Measurements from ENCODE around the gene PLTP. TPM values are rescaled to one million over a fixed set of nuclear protein-coding genes. Genes with fewer than 3 reads are reported as not detected.
A peak's percentile ranks its signal among the peaks of the same experiment; 100 is the strongest.

Gene PLTP
- total and polyA plus RNA-seq, 2 of the 13 experiments (the other 11 are each of a cell fraction or from before 2014, with no cell fraction given): 16.9 to 28.6 TPM

DNA sequence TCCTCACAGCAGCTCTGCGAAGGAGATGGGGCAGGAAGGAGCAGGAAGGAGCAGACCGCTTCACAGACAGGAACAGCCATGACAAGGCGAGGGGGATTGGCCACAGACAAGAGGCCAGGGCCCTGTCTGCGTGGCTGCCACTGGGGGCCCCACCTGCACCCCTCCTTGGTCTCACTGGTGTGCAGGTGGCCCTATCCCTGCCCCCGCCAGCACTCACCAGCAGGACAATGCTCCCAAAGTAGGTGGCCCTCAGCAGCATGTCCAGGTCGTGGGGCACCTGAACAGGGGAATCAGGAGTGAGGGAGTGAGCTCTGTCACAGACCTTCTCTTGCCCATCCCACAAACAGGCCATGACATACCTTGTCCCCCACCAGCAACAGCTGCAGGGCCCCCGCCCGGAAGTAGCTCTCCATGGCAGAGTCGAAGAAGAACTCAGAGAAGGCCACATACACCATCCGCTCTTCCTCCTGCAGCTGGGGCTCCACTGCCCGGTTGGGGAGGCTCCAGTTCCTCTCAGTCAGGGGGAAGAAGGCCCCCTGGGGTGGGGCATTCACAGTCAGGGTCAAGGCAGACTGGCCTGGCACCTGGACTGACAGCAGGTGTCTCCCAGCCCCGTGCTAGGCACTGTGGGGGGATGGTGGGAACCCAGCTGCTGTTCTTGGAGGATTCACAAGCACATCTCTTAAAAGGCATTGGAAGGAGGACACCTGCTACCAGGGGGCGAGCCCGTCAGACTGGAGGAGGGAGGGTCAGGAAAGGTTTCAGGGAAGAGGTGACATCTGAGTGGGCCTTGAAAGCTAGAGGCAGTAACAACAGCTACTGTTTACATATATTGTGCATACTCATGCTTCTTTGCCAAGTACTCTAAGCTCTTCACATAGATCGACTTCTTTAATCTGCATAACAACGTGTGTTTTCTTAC lies 7.1 kb downstream of the PLTP start (continued):
- 0 out of 2 replicates have a peak, but pooled peaks have one; percentile 27 for TF ChIP-seq ZNF780A (CRISPR knock-in tag; IDR thresholded peaks at IDR 0.05)
- peak; percentile 37; the same call in 1 of the 2 replicates for TF ChIP-seq ZFX (CRISPR knock-in tag; IDR thresholded peaks at IDR 0.05; ENCODE audit: low read depth)
- TF ChIP-seq GZF1 (CRISPR knock-in tag; IDR thresholded peaks at IDR 0.05): no peak
- TF ChIP-seq, protein P1, sequence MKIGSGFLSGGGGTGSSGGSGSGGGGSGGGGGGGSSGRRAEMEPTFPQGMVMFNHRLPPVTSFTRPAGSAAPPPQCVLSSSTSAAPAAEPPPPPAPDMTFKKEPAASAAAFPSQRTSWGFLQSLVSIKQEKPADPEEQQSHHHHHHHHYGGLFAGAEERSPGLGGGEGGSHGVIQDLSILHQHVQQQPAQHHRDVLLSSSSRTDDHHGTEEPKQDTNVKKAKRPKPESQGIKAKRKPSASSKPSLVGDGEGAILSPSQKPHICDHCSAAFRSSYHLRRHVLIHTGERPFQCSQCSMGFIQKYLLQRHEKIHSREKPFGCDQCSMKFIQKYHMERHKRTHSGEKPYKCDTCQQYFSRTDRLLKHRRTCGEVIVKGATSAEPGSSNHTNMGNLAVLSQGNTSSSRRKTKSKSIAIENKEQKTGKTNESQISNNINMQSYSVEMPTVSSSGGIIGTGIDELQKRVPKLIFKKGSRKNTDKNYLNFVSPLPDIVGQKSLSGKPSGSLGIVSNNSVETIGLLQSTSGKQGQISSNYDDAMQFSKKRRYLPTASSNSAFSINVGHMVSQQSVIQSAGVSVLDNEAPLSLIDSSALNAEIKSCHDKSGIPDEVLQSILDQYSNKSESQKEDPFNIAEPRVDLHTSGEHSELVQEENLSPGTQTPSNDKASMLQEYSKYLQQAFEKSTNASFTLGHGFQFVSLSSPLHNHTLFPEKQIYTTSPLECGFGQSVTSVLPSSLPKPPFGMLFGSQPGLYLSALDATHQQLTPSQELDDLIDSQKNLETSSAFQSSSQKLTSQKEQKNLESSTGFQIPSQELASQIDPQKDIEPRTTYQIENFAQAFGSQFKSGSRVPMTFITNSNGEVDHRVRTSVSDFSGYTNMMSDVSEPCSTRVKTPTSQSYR (CRISPR knock-in tag; IDR thresholded peaks at IDR 0.05; ENCODE audit: borderline replicate concordance): peak; percentile 45; the same call in 1 of the 2 replicates
- no peak for TF ChIP-seq ERF (CRISPR knock-in tag; IDR thresholded peaks at IDR 0.05)
- TF ChIP-seq, protein P2, sequence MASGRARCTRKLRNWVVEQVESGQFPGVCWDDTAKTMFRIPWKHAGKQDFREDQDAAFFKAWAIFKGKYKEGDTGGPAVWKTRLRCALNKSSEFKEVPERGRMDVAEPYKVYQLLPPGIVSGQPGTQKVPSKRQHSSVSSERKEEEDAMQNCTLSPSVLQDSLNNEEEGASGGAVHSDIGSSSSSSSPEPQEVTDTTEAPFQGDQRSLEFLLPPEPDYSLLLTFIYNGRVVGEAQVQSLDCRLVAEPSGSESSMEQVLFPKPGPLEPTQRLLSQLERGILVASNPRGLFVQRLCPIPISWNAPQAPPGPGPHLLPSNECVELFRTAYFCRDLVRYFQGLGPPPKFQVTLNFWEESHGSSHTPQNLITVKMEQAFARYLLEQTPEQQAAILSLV (CRISPR knock-in tag; IDR thresholded peaks at IDR 0.05; ENCODE audit: borderline replicate concordance): no peak
- TF ChIP-seq, protein P3, sequence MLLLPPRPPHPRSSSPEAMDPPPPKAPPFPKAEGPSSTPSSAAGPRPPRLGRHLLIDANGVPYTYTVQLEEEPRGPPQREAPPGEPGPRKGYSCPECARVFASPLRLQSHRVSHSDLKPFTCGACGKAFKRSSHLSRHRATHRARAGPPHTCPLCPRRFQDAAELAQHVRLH (CRISPR knock-in tag; IDR thresholded peaks at IDR 0.05; ENCODE audit: borderline replicate concordance, low read depth): no peak
- TF ChIP-seq CREBL2 (CRISPR knock-in tag; IDR thresholded peaks at IDR 0.05; ENCODE audit: borderline replicate concordance): no peak
- TF ChIP-seq, protein P4, sequence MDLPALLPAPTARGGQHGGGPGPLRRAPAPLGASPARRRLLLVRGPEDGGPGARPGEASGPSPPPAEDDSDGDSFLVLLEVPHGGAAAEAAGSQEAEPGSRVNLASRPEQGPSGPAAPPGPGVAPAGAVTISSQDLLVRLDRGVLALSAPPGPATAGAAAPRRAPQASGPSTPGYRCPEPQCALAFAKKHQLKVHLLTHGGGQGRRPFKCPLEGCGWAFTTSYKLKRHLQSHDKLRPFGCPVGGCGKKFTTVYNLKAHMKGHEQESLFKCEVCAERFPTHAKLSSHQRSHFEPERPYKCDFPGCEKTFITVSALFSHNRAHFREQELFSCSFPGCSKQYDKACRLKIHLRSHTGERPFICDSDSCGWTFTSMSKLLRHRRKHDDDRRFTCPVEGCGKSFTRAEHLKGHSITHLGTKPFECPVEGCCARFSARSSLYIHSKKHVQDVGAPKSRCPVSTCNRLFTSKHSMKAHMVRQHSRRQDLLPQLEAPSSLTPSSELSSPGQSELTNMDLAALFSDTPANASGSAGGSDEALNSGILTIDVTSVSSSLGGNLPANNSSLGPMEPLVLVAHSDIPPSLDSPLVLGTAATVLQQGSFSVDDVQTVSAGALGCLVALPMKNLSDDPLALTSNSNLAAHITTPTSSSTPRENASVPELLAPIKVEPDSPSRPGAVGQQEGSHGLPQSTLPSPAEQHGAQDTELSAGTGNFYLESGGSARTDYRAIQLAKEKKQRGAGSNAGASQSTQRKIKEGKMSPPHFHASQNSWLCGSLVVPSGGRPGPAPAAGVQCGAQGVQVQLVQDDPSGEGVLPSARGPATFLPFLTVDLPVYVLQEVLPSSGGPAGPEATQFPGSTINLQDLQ (CRISPR knock-in tag; IDR thresholded peaks at IDR 0.05): no peak
- TF ChIP-seq TBL1XR1 (IDR thresholded peaks at IDR 0.05; ENCODE audit: borderline replicate concordance, low read length, partially characterized antibody): no peak
- TF ChIP-seq, protein P5, sequence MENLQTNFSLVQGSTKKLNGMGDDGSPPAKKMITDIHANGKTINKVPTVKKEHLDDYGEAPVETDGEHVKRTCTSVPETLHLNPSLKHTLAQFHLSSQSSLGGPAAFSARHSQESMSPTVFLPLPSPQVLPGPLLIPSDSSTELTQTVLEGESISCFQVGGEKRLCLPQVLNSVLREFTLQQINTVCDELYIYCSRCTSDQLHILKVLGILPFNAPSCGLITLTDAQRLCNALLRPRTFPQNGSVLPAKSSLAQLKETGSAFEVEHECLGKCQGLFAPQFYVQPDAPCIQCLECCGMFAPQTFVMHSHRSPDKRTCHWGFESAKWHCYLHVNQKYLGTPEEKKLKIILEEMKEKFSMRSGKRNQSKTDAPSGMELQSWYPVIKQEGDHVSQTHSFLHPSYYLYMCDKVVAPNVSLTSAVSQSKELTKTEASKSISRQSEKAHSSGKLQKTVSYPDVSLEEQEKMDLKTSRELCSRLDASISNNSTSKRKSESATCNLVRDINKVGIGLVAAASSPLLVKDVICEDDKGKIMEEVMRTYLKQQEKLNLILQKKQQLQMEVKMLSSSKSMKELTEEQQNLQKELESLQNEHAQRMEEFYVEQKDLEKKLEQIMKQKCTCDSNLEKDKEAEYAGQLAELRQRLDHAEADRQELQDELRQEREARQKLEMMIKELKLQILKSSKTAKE (CRISPR knock-in tag; IDR thresholded peaks at IDR 0.05; ENCODE audit: borderline replicate concordance): 0 out of 2 replicates have a peak, but pooled peaks have one; percentile 3
- peak; percentile 24; the same call in 1 of the 2 replicates for TF ChIP-seq ZNF225 (CRISPR knock-in tag; IDR thresholded peaks at IDR 0.05)
- TF ChIP-seq ZNF501 (CRISPR knock-in tag; IDR thresholded peaks at IDR 0.05): no peak
- no peak for TF ChIP-seq ZFP62 (CRISPR knock-in tag; IDR thresholded peaks at IDR 0.05)
- TF ChIP-seq ZKSCAN8 (CRISPR knock-in tag; IDR thresholded peaks at IDR 0.05; ENCODE audit: borderline replicate concordance): no peak
- TF ChIP-seq SRF (IDR thresholded peaks at IDR 0.05; ENCODE audit: low read depth, low read length): no peak
- peak; percentile 19 for TF ChIP-seq TEAD3 (CRISPR knock-in tag; optimal IDR thresholded peaks at IDR 0.05; ENCODE audit: borderline replicate concordance)
- no peak for TF ChIP-seq ZNF891 (CRISPR knock-in tag; IDR thresholded peaks at IDR 0.05)
- no peak for TF ChIP-seq CBX1 (IDR thresholded peaks at IDR 0.05; ENCODE audit: low read depth)

All from HepG2 (cell line).